Activated naive CD4-positive, alpha-beta T cell treated with anti-CD3 and anti-CD28 coated beads, Interleukin-2, amount 50 U/mL, for 16 hours (primary cell): ENCODE data around the gene PTCH1.

Experiments
- DNase-seq: peaks from one replicate; pipeline ENCODE4 v3.0.0-alpha.2; 2020

The PTCH1 gene

DNA sequence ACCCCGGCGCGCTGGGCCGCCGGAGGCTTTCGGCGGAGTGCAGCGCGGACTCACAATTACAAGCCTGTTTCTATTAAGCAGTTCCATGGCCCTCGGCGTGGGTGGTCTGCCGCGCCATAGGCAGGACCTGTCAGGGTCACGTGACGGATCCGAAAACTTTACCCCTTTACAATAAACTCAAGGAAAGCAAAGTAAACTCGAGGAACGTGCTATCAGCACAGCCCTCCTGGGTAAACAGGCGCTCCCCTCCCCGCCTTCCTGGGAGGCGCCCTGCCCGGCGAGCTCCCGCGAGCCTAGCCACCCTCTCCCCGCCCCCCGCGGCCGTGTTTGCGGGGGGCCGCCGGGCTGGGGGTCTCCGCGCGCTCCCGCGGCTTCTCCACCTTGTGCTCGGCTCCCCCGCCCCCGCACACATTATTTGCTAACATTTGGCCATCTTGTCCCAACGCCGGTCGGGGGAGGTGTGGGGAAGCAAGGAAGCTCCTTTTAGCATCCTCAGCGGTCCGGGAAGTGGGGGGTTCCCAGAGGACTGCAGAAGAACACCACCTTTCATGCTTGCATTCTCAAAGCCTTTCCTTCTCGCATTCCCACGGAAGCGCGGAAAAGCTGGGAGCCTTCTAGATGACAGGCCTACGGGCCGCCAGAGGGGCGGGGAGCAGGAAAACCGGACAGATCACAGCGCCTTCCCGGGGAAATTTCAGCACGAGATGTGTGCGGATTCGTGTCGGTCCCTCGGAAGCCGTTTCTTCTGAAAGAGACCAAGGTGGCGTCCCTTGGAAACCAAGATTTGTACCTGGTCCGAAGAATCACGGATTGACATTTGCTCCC is at the start of gene PTCH1:
Gene PTCH1, minus strand, starts transcription at position 238 of the 825 bp plus-strand sequence.
- DNase-seq, result peak; percentile 52

GRCh38 chr9:95565982-95566381 is 49.2 kb upstream of the PTCH1 start:
- DNase-seq, result no peak

- no peak for DNase-seq
These were observed 45.1 kb upstream of the PTCH1 start for GRCh38 chr9:95561913-95562312.

DNA sequence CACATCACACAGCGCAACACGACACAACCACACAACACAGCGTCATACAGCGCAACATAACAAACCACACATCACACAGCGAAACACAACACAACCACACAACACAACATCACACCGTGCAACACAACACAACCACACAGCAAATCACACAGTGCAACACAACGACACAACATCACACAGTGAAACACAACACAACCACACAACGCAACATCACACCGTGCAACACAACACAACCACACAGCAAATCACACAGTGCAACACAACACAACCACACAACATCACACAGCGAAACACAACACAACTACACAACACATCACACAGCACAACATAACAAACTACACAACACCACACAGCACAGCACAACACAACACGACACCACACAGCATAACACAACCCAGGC is 40.4 kb upstream of the PTCH1 start:
- no peak for DNase-seq

DNA sequence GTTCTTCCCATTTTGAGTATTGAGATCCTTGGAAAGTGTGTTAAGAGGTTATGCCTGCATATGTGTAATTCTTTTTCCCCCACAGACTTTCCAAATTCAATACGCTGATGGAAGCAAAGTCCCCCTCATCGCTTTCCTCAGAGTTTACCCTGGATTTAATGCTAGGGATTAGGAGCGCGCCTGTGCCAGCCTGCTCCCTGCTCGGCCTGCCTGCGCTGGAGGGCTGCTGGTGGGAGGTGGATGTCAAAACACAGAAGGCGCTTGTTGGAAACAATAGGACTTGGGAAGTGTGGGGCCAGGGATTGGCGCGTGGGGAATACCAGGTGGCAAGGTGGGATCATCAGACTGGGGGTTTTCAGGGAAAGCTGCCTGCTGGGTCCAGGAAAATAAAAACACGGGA is 39.8 kb upstream of the PTCH1 start:
- no peak for DNase-seq

DNA sequence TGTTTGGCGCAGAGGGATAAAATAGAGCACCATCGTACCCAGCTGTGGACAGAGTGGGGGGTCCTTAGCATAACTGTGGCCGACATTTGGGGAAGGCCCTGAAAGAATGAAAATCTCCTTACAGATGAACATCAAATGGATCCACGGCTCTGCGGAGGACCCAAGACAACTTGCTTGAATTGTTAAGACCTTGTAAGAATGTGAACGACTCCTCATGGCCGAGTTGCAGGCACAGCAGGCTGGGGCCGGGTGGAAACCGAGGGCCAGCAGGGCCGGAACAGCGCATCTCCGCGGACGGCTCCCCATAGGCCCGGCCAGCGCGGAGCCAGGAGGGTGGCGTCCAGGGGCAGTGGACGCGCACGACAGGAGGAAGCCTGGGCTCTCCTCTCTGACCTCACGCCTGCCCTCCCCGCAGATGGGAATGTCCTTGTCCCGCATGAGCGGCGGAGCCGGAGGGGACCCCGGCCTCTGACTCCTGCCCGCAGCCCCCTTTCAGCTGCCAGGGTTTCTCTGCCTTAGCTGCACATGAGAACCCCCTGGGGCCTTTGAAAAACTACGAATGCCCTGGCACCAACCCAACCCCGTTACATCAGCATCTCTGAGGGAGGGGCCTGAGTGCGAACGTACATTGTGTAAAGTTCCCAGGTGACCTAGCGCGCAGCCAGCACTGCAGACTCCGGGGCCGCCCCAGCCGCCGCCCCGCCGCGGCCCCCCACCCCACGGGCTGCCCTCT is 36.2 kb upstream of the PTCH1 start:
- DNase-seq, result peak; percentile 53

DNA sequence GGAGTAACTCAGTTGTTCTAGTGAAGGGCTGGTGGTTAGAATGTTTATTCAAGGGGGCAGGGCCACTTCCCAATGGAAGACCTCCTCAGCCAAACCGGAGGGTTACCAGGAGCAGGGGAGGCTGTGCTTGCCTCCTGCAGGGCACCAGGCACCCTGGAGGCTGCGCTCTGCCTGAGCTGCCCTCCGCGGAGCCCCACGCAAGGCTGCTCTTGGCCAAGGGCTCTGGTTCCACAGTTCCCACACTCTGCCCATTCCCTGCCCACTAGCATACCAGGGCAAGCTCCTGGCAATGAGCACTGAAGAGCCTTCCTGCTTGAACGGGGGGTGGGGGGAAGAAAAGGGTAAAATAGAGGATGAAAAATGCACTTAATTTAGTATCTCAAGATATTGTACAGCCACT is 35.5 kb upstream of the PTCH1 start:
- DNase-seq, result no peak

- DNase-seq, result no peak
These were observed 34.6 kb upstream of the PTCH1 start for GRCh38 chr9:95551406-95551805.

DNA sequence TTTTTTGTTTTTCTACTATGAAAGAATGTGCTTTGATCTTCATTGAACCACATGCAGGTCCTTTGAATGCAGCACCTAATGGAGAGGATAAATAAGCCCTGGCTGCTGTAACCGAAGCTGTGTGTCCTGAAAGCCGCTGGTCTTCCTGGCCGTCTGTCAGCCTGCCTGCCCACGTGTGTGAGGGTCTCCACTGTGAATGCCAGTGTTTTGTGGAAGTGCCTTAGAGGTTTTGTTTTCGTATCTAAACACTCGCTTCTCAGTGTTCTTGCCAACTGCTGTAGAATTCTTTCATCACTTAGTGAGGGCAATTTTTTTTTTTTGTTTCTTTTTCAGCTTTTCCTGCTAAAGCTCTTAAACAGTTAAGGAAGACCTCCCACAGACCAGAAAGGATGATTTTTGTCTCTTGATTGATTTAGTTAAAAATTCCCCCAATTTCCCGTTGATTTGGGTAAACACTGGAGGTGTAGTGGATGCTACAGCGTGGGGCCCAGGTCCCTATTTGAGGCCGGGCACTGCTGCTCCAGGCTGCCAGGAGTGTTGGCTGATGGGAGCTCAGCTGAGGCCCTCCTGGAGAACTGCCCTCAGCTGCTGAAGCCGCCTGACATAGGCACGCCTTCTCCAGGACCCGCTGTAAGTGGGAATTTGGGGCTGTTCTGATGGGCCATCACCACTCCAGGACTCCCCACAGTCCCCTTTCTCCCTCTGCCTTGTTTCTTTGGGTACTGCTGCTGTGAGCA is 29.2 kb upstream of the PTCH1 start:
- no peak for DNase-seq

GRCh38 chr9:95533996-95534680 is 17.4 kb upstream of the PTCH1 start:
- no peak for DNase-seq

- no peak for DNase-seq
These were observed 13.1 kb upstream of the PTCH1 start for GRCh38 chr9:95529910-95530309.

DNA sequence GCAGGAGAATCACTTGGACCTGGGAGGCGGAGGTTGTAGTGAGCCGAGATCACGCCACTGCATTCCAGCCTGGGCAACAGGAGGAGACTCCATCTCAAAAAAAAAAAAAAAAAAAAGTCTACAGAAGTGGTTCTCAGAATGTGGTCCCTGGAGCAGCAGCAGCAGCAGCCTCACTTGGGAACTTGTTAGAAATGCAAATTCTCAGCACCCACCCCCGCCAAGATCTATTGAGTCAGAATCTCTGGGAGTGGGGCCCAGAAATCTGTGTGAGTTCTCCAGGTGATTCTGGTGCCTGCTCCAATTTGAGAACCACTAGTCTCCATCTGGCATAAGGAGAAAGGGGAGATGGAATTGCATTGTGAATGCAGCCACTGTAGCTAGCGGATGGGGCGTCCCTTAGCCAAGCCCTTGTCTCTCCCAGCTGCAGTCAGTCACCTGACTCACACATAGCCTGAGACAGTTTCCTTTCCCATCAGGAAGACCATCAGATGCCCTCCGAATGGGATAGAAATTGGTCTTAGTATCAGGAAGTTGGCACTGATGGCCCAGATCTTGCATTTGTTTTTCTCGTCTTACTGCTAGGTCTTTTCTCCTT is 12.2 kb upstream of the PTCH1 start:
- no peak for DNase-seq

- DNase-seq, result no peak
These were observed 6.2 kb upstream of the PTCH1 start for GRCh38 chr9:95522871-95523370.

- no peak for DNase-seq
These were observed 4.9 kb upstream of the PTCH1 start for GRCh38 chr9:95521699-95522098.

- no peak for DNase-seq
These were observed 1.0 kb upstream of the PTCH1 start for GRCh38 chr9:95517559-95518425.

- peak; percentile 13 for DNase-seq
These were observed 494 bp downstream of the PTCH1 start for GRCh38 chr9:95516221-95516733.

DNA sequence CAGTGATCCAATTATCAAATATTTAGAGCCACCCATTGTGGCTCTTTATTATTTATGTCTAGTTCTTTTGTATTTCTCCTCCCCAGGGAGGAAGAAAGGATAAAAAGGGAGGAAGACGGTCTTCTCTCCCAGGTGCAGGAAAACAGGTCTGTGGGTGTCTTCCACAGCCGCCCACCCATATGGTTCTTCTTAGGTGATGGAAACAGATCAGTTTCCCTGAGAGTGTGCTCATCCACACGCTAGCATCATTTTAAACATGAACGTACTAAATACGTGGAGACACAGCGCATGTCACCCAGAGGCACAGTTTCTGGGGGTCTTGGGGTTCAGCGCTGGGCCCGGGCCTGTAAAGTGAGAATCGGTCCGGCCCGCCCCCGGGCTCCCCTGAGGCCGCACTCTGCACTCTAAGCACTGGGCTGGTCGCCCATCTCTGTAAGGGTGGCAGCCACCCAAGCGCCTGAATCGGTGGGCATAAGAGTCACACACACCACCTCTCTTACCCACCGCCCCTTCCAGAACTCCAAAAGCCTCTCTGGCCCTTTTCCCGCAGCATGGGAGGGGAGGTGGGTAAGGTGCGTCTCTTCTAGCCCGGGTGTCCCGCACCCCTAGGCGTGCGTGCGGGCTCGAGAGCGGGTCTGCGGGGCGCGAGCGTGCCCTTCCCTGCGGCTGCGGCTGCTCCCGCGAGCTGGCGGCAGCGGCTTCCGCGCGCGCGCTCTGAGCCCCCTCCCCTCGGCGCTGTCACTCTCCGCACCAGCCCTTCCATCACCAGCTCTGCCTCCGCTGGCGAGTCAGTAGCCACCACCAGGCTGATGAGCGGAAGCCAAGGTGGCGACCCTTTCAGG is 1.3 kb downstream of the PTCH1 start:
- peak; percentile 50 for DNase-seq

DNA sequence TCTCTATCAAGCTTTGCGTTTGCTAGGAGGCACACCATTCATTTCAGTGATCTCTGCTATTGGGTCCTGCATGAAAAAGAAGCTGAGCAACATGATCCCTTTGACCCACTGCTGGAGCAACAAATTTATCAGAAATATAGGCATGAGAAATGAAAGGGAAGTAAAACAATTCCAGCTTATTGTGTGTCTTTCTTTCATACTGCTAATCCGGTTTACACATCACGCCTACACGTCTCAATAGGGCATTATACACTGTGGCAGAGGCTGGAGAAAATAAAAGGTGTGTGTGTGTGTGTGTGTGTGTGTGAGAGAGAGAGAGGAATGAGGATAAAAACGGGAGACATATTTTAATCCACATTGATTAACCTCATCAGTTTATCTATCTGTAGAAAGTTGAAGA is 2.4 kb downstream of the PTCH1 start:
- DNase-seq, result no peak

GRCh38 chr9:95513711-95514110 is 3.1 kb downstream of the PTCH1 start:
- no peak for DNase-seq

DNA sequence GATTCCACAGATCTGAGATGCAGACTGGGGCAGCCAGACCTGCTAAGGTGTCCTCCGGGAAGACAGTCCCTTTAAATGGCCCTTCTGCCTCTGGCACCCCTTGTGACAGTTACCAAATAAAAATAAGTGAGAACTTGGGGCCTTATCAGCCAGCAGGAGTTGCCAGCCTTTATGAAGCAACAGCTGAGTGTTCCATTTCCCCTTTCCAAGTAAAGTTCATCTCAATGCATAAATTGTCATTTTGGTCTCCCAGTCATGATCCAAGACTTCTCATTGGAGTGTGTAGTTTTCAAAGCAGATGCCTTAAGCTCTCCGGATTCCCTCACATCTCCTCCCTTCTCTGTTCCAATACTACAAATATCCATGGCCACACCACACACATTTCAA is 4.1 kb downstream of the PTCH1 start:
- no peak for DNase-seq
